GM18498 (cell line): ENCODE measurements around the gene INPP5D.
A peak's percentile ranks its signal among the peaks of the same experiment; 100 is the strongest.

Experiments used
- ATAC-seq: cut with Tn5 transposase; IDR thresholded peaks from one replicate; pipeline ENCODE4 v1.9.1; 2021; ENCODE audit warnings: mild to moderate bottlenecking, moderate library complexity; ENCODE audit not compliant: unreplicated experiment

Gene INPP5D

DNA sequence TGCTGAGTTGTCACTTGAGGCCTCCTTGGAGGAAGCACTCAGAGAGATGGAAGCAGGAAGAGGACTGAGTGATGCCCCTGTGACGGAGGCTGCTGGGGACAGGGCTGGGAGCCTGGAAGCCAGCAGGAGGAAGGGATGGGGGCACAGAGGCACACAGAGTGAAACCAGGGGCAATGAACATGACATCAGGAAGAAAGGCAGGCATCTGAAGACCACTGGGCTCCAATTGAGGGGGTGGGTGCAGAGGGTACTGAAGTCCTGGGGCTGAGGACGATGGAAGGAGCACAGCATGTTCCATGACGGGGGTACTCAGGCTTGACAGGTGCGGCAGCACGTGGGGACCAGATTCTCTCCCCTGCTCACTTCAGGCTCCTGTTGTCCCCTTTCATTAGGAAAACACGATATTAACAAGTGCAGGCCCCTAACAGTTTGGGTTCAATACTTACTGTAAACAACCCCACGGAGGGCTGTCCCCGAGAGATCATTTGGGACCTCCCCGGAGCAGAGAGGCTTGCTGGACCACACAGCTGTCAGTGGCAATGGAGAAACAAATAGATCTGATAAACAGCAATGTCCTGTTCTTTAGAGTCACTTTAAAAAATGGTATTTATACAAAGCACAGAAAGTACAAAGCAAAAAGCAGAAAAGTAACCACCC, 8.7 kb downstream of the INPP5D start:
- ATAC-seq = no peak

DNA sequence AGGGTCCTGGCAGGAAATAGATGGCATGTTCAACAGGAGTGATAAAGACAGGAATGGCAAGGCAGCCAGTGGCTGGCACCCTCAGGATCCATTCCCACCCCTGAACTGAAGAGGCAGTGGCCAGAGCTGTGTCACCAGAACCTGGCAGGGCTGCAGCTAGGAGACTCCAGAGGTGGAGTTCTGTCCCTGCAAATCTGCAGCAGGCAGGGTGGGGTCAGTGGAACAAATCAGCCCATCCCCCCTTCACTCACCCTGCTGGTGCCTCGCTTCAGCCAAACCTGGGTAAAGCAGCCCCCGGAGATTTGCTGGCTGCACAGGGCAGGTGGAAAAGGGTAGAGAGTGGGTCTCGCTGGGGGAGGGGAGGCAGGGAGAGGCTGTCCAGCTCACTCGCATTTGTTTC, 12.7 kb downstream of the INPP5D start:
- no peak for ATAC-seq

DNA sequence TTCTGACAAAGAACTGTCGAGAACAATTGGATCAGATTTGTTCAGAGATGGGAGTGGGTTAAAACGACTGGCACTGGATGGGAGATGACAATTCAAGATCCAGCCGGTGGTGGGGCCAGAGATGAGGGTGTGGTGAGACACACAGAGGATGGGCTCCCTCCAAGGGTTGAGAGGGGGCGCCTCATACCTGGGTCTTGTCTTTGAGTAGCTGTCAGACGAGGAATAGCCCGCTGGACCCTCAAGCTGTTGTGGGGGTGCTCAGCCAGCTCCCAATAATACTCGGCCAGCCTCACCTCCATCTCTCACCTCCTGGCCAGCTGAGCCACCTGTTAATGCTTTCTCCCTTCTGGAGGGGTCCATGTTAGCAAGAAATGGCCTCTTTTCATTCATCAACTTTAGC, 14.0 kb downstream of the INPP5D start:
- no peak for ATAC-seq

DNA sequence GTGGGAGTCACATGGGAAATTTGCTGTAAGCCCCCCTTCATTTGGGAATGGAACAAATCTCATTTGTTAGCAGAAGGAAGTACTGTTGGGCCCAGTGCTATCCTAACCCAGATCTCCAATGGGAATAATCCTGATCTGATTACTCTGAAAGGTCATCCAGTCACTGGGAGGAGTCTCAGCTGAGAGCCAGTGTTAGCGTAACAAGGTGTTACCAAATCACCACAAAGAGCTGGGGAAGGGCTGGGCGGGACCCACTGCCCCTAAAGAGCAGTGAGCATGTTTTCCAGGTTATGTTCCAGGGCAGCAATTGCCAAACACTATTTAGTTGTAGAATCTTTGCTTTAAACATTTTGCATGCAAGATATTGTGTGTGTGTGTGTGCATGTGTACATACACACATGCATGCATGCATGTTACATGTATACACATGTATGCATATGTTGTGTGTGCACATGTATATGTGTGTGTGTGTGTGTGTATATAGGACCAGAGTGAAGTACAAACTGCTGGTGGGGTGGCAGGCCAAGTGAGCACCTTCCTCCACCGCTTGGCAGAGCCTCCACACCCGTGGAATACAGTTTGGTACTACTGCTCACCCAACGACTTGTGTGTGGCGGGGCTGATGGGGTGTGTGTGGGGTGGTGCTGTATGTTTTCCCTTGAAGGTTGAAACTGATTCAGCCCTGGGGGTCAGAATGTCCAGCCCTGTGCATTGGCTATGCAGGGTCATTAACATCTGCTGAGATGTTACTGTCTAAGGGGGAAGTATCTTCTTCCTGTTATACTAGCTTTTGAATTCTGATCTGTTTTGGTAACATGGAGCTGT, 15.2 kb downstream of the INPP5D start:
- ATAC-seq = peak; percentile 30

DNA sequence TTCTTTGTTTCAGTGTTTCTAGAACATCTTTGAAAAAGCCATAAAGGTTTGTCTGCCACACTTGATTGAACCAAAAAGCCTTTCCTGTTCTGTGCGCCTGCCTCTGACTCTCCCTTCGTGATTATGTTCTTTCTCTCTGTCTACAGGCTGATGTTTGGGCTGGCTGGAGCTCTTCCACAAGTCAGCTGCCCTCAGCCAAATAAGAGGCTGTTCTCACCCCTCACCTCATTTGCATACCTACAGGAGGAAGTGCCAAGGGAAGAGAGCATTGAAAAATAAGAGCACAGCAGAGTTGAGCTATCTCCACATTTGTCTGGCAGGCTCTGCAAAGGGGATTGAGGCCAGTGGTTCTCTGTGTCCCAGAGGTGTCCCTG, 15.8 kb downstream of the INPP5D start:
- ATAC-seq = peak; percentile 53

DNA sequence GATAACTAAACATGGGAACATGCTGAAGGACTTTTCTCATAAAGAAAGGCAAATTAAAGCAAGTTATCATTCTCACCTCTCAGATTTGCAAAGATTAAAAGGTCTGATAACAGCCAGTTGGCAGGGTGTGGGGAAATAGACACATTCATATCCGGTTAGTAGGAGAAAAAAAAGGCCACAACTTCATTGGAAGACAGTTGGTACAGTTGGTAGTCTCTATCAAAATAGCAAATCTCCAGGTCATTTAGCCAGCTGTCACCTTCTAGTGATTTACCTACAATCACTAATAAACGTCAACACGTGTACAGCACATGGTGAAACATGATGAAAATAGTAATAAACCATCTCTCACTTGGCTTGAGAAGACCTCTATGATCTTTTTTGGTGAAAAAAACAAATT, 16.6 kb downstream of the INPP5D start:
- no peak for ATAC-seq

DNA sequence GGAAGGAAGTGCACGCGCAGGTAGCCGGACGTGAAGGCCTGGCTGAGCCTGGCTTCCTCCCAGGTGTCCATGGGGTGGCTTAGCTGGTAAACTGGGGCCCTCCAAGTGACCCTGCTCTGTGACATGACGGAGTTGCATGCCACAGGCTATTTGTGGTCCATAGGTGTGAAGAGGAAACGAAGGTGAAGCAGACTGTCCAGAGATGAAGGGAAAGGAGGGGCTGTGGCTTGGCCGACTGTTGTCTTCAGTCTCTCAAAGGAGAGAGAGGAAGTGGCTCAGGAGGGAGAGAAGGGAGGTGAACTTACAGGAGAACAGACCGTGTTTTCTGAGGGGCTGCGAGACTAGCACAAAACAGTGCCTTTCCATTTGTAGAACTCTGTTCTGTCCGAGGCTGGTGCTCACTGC, 19.3 kb downstream of the INPP5D start:
- peak; percentile 41 for ATAC-seq

DNA sequence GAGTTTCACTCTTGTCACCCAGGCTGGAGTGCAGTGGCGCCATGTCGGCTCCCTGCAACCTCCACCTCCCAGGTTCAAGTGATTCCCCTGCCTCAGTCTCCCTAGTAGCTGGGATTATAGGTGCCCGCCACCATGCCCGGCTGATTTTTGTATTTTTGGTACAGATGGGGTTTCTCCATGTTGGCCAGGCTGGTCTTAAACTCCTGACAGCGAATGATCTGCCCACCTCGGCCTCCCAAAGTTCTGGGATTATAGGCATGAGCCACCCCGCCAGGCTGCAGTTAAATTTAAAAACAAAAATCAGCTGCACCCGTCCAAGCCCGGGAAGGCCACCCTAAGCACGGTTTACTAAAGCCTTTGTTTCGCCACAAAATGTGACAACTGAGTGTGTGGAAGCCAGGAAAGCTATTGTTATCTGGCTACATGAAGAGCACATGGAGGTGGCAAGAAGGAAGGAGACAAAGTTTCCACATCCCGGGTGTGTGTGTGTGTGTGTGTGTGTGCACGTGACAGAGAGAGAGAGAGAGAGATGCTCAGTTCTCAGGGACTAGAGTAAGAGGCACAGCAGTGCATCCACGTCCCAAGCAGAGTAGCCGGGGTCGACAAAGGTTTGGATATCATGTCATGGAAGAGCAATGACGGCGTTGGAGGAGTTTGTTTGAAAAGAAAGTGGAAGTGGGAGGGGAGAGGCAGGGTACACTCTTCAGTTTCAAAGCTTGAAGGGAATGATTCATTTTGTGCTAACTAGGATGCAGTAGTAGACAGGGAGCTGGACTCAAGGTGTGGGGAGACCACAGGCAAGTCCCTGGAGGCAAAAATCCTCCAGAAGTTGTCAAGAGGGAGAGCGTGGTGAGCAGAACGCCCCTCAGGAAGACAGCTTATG, 20.1 kb downstream of the INPP5D start:
- no peak for ATAC-seq

DNA sequence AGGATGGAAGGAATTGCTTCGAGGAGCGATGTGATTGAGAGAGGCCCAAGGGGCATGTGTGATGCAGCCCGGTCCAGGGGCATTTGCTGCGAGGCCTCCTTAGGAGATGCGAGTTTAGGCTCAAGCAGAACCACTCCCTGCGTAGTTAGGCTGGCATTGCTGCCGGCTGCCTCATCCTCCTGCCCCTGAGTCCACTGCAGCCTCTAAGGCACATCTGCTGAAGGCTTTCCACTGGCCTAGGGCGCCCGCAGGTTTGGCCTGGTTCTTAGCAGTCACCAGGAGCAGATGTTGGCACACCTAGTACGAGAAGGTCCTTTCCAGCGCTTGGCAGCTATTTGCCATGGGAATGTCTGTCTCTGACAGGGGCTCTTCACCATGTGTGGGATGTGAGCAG, 20.7 kb downstream of the INPP5D start:
- ATAC-seq = no peak

DNA sequence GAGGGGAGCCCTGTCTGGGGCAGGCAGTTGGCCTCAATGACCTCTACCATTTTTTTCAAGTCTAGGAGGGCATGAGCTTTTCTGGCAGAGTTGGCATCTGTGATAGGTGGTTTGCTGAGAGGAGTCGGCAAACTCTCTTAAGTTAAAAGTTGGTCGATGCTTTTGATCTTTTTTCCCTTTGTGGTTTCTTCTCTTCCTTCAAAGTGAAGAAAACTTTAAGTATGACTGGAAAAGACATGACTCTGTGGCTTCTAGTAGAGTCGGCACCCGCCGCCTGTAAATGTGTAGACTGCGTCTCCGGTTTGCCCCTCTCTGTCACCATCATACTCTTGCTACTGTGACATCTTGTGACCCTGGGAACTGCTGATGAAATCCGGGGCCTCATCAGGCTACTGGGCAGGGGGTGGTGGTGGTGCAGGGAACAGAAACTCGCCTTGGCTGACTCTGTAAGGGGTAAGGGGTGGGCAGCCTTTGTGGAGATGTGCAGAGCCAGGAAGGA, 21.1 kb downstream of the INPP5D start:
- ATAC-seq = peak; percentile 13

DNA sequence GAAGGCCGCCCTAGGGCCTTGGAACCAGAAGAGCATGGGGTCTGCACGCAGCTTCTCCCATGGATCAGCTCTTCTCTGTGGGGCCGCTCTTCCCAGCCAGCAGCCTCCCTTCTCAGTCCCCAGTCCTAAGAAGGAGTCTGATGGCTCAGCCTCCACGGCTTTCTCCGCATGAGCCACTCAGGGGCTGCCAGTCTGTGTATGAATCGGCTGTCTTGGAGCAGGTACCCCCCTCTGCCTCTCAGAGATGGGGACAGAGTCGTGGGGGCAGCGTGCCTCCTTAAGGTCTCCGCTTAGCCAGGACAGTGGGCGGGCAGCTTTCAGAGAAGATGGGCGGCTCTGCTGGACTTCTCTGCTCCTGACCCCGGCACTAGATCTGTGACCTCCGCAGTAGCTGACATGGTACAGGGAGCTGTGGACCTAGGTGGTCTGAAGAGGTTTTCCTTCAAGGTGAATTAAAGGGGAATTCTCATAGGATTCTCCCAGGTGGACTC, 21.6 kb downstream of the INPP5D start:
- ATAC-seq = peak; percentile 1

DNA sequence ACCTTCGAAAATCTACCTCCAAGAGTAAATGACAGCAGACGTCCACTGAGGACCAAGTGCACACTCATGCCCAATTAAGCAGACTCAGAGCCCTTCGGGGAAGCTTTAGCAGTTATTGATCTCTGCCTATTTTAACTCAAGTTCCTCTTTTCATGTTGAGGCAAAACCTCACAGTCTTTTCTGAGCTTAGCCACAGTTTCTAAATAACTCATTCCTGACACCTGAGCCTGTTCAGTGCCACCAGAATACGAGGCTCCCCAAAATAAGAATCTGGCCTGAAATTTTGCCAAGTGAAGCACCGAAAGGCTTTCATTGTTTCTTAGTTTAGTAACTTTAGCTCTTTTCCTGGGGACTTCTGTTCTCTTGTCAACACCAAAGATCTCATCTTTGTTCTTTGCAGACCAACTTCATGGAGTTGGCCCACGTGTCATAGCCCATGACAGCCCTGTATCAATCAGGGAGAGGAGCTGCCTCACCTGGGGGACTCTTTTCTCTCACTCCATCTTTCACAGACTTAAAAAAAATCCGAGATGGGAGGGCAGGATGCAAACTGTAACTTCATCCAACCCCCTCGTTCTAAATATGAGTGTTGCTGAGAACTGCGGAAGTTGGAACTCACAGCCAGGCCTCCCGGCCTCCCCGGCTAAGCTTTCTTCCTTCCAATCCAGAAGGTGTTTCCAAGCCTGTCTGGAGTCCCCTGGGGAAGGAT, 22.2 kb downstream of the INPP5D start:
- ATAC-seq = peak; percentile 50

DNA sequence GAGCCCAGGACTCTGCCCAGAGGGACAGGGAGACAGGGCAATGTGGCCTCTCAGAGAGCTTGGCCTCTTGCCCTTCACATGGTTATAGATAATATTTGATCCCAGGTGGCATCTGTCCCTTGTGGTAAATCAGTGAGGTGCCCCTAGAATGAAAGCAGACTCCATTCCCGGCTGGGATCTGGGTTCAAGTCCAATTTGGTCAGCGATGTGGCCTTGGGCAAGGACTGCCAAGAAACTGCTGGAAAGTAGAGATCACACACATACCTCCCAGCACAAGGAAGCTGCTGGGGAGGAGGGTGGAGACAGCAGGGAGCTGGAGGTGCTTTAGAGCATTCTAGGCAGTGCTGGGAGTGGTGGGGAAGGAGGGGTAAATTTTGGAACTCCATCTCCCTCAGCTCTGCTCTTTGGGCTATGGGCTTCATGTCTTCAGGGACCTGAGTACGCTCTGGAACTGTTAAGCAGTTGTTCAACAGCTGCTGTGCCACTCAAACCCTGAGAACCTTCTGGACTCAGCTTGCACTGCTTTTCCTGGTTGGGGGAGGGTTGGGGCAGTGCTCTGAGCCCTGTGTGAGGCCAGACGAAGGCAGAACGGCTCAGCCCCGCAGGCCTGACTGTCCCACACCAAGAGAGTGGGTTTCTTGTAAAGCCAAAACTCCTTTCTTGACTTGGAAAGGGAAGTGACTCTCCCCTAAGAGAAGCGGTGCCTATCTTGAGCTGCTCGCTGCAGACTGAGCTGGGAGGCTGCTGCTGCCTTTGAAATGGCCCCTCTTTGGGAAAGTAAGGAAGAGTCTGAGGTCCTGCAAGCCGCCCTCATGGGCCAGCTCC, 23.0 kb downstream of the INPP5D start:
- no peak for ATAC-seq

DNA sequence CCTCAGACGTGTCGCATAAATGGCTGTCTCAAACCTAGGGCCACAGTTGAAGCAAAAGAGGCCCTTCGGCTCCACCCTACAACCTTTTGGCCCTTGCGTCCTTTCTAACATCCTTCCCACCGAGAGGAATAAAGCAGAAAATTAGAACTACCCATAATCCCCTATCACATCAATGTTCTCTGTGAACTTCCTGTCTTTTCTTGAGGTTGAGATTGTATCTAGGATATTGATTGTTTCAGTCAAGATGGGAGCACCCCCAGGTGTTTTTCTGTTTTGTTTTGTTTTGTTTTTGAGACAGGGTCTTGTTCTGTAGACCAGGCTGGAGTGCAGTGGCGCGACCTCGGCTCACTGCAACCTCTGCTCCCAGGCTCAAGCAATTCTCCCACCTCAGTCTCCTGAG, 23.6 kb downstream of the INPP5D start:
- ATAC-seq = no peak

DNA sequence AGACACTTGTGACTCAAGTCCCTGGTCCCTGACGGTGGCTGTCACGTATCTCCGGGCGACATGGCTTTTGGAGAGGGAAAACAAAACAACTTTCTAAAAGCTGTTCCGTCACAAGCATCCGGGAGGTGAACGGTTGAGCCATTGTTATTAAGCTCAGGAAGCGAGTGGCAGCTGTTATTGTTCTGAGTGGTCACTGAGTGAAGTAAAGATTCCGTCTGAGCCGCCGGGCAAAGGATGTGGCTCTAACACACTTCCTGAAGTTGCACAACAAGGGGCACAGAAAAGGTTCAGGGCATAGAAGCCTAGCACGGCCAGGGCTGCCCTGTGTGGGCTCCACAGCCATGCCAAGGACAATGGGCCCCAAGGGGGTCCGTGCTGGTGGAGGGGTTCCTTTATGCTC, 24.3 kb downstream of the INPP5D start:
- no peak for ATAC-seq

DNA sequence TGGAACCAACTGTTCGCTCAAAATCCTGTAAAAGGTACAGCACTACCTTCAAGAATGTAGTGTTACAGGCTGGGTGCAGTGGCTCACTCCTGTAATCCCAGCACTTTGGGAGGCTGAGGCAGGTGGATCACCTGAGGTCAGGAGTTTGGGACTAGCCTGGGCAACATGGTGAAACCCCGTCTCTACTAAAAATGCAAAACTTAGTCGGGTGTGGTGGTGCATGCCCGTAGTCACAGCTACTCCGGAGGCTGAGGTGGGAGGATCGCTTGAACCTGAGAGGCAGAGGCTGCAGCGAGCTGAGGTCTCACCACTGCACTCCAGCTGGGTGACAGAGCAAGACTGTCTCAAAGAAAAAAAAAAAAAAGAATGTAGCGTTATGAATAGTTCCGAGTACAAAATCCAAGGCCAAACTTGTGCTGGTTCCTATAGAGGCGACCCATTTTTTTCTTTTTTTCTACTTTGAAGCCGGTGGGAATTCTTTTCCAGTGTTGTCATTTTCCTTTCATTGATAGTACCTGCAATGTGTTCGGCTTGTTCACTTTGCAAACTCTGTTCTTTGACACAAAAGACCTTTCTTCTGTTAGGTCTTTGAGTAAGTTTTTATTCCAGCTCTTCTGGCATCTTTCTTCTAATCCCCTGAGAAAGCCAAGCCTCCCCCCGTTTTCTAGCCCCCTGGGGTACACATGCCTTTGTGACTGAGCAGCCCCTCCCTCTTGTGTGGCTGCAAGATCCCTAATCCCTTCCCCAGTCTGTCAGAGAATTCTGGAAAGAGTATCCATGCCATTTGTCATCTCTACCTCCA, 25.1 kb downstream of the INPP5D start:
- no peak for ATAC-seq

DNA sequence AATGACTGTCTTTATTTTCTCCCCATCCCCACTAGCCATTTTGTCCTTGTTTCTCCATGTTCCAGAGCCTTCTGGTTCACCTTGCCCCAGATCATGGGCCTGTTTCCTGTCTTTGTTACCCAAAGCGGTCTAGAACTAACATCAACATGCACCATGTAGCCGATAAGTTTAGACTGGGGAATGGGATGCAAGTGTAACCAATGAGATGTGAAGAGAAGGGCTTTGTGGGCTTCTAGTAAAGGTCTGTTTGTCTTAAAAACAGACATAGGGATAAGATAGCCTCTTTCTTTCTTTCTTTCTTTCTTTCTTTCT, 25.7 kb downstream of the INPP5D start:
- no peak for ATAC-seq

DNA sequence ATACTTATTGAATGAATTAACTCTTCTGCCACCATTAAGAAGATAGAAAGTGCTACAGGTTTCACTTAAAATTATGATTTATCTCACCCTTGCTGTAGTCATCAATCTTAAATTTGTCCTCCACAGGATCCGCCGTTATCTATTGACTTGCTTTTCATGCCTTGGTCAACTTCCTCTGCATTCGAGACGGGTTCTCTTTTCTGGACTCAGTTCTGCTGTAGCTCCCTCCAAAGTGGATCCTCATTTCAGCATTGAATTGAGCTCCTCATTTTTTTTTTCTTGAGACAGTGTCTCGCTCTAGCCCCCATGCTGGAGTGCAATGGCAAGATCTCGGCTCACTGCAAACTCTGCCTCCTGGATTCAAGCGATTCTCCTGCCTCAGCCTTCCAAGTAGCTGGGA, 27.6 kb downstream of the INPP5D start:
- no peak for ATAC-seq

DNA sequence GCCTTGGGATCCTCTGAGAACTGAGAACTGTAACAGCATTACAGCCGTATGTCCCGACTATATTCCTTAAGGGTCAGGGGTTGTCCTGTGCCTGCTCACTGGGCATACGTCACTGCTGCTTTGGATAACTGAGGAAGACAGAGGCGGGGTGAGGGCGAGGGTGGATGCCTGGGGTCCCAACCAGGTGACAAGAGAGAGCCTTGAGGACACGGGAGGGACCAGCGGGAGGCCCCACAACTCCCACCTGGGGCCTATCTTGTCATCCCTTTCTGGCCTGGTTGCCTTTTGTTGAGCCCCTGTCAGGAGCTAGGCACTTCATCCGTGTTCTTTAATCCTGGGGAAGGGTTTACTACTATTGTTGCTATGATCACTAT, 28.8 kb downstream of the INPP5D start:
- no peak for ATAC-seq
